Neuron (in vitro differentiated cells): ENCODE data around the gene SPTSSA.
"Not testable (repeated sequence)": the region's sequence is repeated elsewhere in the genome, so short reads cannot be mapped to it uniquely, and the experiment has no call there.

Experiments
- H2AFZ ChIP-seq: one replicate; pipeline ENCODE4 v1.6.1; 2013; ENCODE audit warnings: low read depth, mild to moderate bottlenecking, inconsistent platforms, low read length, moderate library complexity
- H3K27me3 ChIP-seq: one replicate; pipeline ENCODE4 v1.6.1; 2013; ENCODE audit warnings: low read length; ENCODE audit not compliant: insufficient read depth
- H3K36me3 ChIP-seq: one replicate; pipeline ENCODE4 v1.6.1; 2013; ENCODE audit warnings: low read length; ENCODE audit not compliant: insufficient read depth
- H3K4me1 ChIP-seq: one replicate; pipeline ENCODE4 v1.6.1; 2013; ENCODE audit warnings: low read length; ENCODE audit not compliant: insufficient read depth
- H3K4me3 ChIP-seq: 2 replicates; pipeline ENCODE4 v1.5.1; 2013; ENCODE audit warnings: mild to moderate bottlenecking, low read length, moderate library complexity
- H3K9me3 ChIP-seq: one replicate; pipeline ENCODE4 v1.6.1; 2013; ENCODE audit warnings: low read length

The SPTSSA gene

DNA sequence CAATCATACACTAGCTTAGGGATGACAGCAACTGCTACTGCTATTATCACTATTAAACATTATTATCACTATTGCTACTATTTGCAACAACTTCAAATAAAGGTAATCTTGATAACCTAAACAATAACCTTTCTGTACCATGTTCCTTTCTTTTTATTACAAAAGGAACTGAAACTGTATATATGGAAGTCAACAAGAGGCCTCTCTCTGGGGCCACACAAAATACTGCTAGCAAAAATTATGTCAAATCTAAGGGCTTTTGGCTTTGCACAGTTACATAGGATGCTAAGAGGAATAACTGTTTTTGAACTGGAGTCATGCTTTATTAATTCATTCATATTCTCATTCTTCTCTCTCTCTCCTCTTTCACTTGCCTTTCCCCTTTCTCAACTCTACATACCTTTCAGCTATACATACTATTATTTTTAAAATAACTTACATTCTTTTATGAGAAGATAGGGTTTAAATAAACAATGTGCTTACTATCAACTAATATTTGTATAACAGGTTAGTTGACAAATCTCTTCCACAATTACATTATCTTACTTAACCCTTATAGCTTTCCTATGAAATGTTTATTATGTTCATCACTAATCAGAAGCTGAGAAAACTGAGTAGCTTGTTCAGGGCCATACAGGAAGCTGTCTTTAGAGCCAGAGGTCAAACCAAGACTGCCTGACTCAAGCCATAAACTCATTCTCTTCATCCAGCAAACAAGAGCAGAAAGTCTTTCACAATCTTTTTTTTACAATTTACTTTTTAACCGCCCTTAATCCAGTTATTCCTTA is 25.7 kb downstream of the SPTSSA start:
- H3K27me3 ChIP-seq: no peaks in the 10 kb centered on the region
- no peaks in the 10 kb centered on the region for H3K4me1 ChIP-seq
- no peaks in the 10 kb centered on the region for H3K36me3 ChIP-seq
- no peak overlapping the region for H3K4me3 ChIP-seq
- no peaks in the 10 kb centered on the region for H3K9me3 ChIP-seq
- no peak overlapping the region for H2AFZ ChIP-seq

- Histone ChIP-seq H2AFZ (no peak overlapping the region), H3K4me3 (no peak overlapping the region), H3K9me3 (no peaks in the 10 kb centered on the region)
Observed at GRCh38 chr14:34433957-34434356, 28.1 kb downstream of the SPTSSA start.

GRCh38 chr14:34428102-34428466 is 34.0 kb downstream of the SPTSSA start:
- H3K9me3 ChIP-seq, H3K4me3 ChIP-seq, H3K4me1 ChIP-seq, H3K27me3 ChIP-seq, H3K36me3 ChIP-seq, H2AFZ ChIP-seq: not testable (repeated sequence)

More at GRCh38 chr14:34433957-34434356, 28.1 kb downstream of the SPTSSA start:
- no peaks in the 10 kb centered on the region for H3K36me3 ChIP-seq
- H3K4me1 ChIP-seq: no peaks in the 10 kb centered on the region
- no peaks in the 10 kb centered on the region for H3K27me3 ChIP-seq

- Histone ChIP-seq H2AFZ (no peak overlapping the region), H3K36me3 (no peaks in the 10 kb centered on the region), H3K27me3 (no peaks in the 10 kb centered on the region), H3K9me3 (no peaks in the 10 kb centered on the region), H3K4me3 (no peak overlapping the region), H3K4me1 (no peaks in the 10 kb centered on the region)
Observed at GRCh38 chr14:34426313-34427295, 35.4 kb downstream of the SPTSSA start.

DNA sequence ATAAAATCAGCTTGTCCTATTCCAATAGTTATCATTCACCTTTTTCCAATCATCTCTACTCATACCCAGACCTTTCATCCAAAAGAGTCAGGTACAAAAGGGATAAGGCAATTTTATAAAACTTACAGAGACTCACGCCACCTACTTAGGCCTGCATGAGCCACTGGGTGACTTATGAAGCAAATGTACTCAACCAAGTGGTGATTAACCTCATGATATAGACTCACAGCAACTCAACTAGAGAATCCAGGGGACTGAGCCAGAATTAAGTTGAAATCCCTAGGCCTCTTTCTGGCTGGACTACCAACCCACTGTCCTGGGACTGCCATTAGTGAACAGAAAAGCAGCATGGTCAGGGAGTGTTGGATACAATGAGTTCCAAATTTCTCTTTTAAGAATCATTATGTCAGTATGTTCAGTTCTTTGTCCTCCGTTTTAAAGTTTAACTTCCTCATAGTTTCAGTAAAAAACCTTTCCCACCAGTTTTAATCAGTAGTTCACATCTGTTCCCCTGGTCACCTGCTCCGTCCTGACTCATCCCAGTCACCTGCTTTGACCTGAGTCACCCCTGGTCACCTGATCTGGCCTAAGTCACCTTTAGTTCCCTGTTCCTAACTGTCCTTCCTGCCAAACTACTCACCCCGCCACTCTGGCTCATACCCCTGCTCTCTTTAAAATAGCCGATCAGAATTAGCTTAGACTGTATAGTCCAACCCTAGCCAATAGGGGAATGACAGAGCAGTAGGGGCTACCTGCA is 36.8 kb downstream of the SPTSSA start:
- Histone ChIP-seq H3K36me3 (no peaks in the 10 kb centered on the region), H3K4me1 (no peaks in the 10 kb centered on the region), H2AFZ (no peak overlapping the region), H3K9me3 (peaks cover 8% of the 10 kb centered on the region), H3K4me3 (no peak overlapping the region), H3K27me3 (no peaks in the 10 kb centered on the region)

DNA sequence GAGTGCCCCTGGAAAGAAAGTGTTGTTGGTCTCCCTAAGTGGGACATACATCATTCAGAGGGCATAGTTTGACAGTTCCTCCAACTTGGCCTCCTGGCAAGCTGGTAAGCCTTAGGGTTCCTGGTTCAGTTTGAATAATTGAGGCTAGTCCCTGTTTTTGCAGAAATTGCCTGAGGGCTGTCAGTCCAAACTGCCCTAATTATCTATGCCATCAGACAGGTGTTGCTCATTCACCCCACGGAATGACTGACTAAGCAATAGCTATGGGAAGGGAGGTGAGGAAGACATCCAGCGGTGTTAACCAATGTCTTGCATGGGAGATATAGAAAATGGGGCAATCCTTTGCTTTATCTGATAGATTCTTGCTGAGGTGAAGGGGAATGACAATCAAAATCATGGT is 37.6 kb downstream of the SPTSSA start:
- Histone ChIP-seq H2AFZ (no peak overlapping the region), H3K4me1 (no peaks in the 10 kb centered on the region), H3K27me3 (no peaks in the 10 kb centered on the region), H3K9me3 (peaks cover 10% of the 10 kb centered on the region), H3K4me3 (no peak overlapping the region), H3K36me3 (no peaks in the 10 kb centered on the region)

- no peak overlapping the region for H2AFZ ChIP-seq
- no peaks in the 10 kb centered on the region for H3K36me3 ChIP-seq
- no peaks in the 10 kb centered on the region for H3K4me1 ChIP-seq
- H3K27me3 ChIP-seq: no peaks in the 10 kb centered on the region
- H3K4me3 ChIP-seq: no peak overlapping the region
- peaks cover 10% of the 10 kb centered on the region for H3K9me3 ChIP-seq
Observed at GRCh38 chr14:34423445-34423844, 38.6 kb downstream of the SPTSSA start.

DNA sequence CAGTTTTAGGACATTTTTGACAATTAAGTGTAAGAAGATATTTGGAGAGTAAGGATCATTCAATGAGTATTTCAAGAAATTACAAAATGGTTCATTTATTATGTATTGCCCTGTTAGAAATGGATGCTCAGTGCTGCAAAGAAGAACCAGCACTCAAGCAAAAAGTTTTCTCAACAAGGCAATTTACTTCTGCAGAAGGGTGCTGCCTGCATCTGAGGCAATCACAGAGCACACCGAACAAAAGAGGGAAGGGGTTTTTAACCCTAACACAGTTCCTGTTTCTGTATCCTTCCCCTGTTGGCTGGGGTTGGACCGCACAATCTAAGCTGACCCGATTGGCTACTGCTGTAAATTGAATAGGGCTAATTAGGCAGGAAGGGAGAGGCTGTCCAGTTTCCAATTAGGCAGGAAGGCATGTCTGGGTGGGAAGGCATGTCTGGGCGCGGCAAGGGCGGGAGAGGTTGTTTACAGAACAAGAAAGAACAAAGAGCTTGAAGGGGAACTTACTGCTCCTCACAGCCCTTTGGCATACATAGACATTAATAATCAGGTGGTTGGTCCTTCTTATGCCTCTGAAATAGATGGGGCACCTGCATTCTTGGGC is 41.4 kb downstream of the SPTSSA start:
- Histone ChIP-seq H3K27me3 (no peaks in the 10 kb centered on the region), H3K9me3 (peaks cover 10% of the 10 kb centered on the region), H2AFZ (no peak overlapping the region), H3K36me3 (no peaks in the 10 kb centered on the region), H3K4me1 (no peaks in the 10 kb centered on the region), H3K4me3 (no peak overlapping the region)

GRCh38 chr14:34409721-34410120 is 52.3 kb downstream of the SPTSSA start:
- Histone ChIP-seq H3K9me3 (no peaks in the 10 kb centered on the region), H3K36me3 (no peaks in the 10 kb centered on the region), H2AFZ (no peak overlapping the region), H3K4me1 (no peaks in the 10 kb centered on the region), H3K4me3 (no peak overlapping the region), H3K27me3 (no peaks in the 10 kb centered on the region)

GRCh38 chr14:34407951-34408350 is 54.1 kb downstream of the SPTSSA start:
- Histone ChIP-seq H3K4me3 (no peak overlapping the region), H3K36me3 (no peaks in the 10 kb centered on the region), H3K9me3 (no peaks in the 10 kb centered on the region), H3K27me3 (no peaks in the 10 kb centered on the region), H2AFZ (no peak overlapping the region), H3K4me1 (no peaks in the 10 kb centered on the region)

GRCh38 chr14:34404416-34404815 is 57.6 kb downstream of the SPTSSA start:
- Histone ChIP-seq H3K27me3 (no peaks in the 10 kb centered on the region), H3K4me1 (no peaks in the 10 kb centered on the region), H3K36me3 (no peaks in the 10 kb centered on the region), H3K4me3 (no peak overlapping the region), H3K9me3 (no peaks in the 10 kb centered on the region), H2AFZ (no peak overlapping the region)

GRCh38 chr14:34403646-34404045 is 58.4 kb downstream of the SPTSSA start:
- Histone ChIP-seq H3K4me1 (no peaks in the 10 kb centered on the region), H2AFZ (no peak overlapping the region), H3K36me3 (no peaks in the 10 kb centered on the region), H3K27me3 (no peaks in the 10 kb centered on the region), H3K4me3 (no peak overlapping the region), H3K9me3 (no peaks in the 10 kb centered on the region)
